Endothelial cell of umbilical vein (primary cell): ENCODE measurements around the gene USF2. TPM values are rescaled to one million over a fixed set of nuclear protein-coding genes. Genes with fewer than 3 reads are reported as not detected.

Experiments
- BruUV-seq: library from RNA; stranded (reverse); fragments of 400-500 nt; replicated peaks from 2 replicates; lab custom pipeline; 2021; lab: Mats Ljungman, UMichigan
- CTCF ChIA-PET: fragments of 300-600, 350-600 bp; sonication (Branson Sonifier 250); formaldehyde crosslinking; loops from one replicate; lab custom pipeline; 2021; ENCODE audit warnings: antibody characterized with exemption, inconsistent platforms; lab: Charles Lee
- POLR2A ChIA-PET: fragments of 300-600, 350-600 bp; sonication (Branson Sonifier 250); formaldehyde crosslinking; loops from one replicate; lab custom pipeline; 2021; ENCODE audit warnings: antibody characterized with exemption, inconsistent platforms; lab: Charles Lee
- DNase-seq: peaks from one replicate; pipeline ENCODE4 v3.0.0-alpha.2; 2011; ENCODE audit warnings: low read depth, low spot score
- FAIRE-seq: peaks from 2 replicates; lab custom pipeline; 2011; peaks lifted over from hg19 to GRCh38; lab: Jason Lieb, UNC
- H2AFZ ChIP-seq: 2 replicates; pipeline ENCODE4 v1.6.0; 2012; ENCODE audit warnings: low read depth, low read length, control low read depth, inconsistent platforms
- H3K27ac ChIP-seq: 2 replicates; pipeline ENCODE4 v1.5.1; 2011; ENCODE audit warnings: low read depth, mild to moderate bottlenecking, control low read depth, low read length, moderate library complexity; ENCODE audit not compliant: insufficient read depth
- H3K27me3 ChIP-seq, 2 experiments: 2 replicates each; pipeline versions ENCODE4 v1.6.0 to v1.6.1; 2011; ENCODE audit warnings: low read length in 2 of 2, mixed read lengths in 1 of 2; ENCODE audit not compliant: control insufficient read depth in 2 of 2, insufficient read depth in 2 of 2
- H3K36me3 ChIP-seq, 2 experiments: 2 replicates in 1 of 2; 3 replicates in 1 of 2; pipeline ENCODE4 v1.5.1; 2011; ENCODE audit warnings: low read length in 2 of 2, mild to moderate bottlenecking in 1 of 2, moderate library complexity in 1 of 2; ENCODE audit not compliant: control insufficient read depth in 2 of 2, insufficient read depth in 2 of 2; ENCODE audit errors: extremely low read depth in 1 of 2
- H3K4me1 ChIP-seq: 3 replicates; pipeline ENCODE4 v1.5.1; 2011; ENCODE audit warnings: mild to moderate bottlenecking, low read length; ENCODE audit not compliant: control insufficient read depth, insufficient read depth; ENCODE audit errors: extremely low read depth
- H3K4me2 ChIP-seq: 2 replicates; pipeline ENCODE4 v1.6.1; 2011; ENCODE audit warnings: low read length, control low read depth, mixed read lengths; ENCODE audit not compliant: insufficient read depth
- H3K4me3 ChIP-seq, 3 experiments: fragments of 200-600 bp in 1 of 3; sonication (generic), shearing (Covaris generic) in 1 of 3; replicated peaks in 1 of 3; 2 replicates each; pipeline ENCODE4 v1.5.1; 2011 to 2016; ENCODE audit warnings: control low read depth in 3 of 3, low read length in 3 of 3, mild to moderate bottlenecking in 2 of 3, inconsistent platforms in 1 of 3, low read depth in 1 of 3, moderate library complexity in 1 of 3; ENCODE audit not compliant: insufficient read depth in 1 of 3
- H3K79me2 ChIP-seq: 2 replicates; pipeline ENCODE4 v1.6.0; 2012; ENCODE audit warnings: low read length, inconsistent platforms; ENCODE audit not compliant: control insufficient read depth, insufficient read depth
- H3K9ac ChIP-seq: replicated peaks from 2 replicates; pipeline ENCODE3; 2011; ENCODE audit warnings: low read length, control low read depth; ENCODE audit not compliant: insufficient read depth; ENCODE audit errors: extremely low read depth
- H3K9me1 ChIP-seq: replicated peaks from 3 replicates; pipeline ENCODE4 v1.6.0; 2011; ENCODE audit warnings: mild to moderate bottlenecking, low read length; ENCODE audit not compliant: control insufficient read depth, insufficient read depth; ENCODE audit errors: extremely low read depth
- H3K9me3 ChIP-seq: replicated peaks from 2 replicates; pipeline ENCODE4 v1.5.1; 2012; ENCODE audit warnings: low read length, inconsistent platforms; ENCODE audit not compliant: control insufficient read depth, insufficient read depth
- H4K20me1 ChIP-seq: replicated peaks from 2 replicates; pipeline ENCODE3; 2011; ENCODE audit warnings: mild to moderate bottlenecking, low read length; ENCODE audit not compliant: control insufficient read depth, insufficient read depth; ENCODE audit errors: extremely low read depth
- EZH2 ChIP-seq: IDR thresholded peaks from 2 replicates; pipeline ENCODE4 v1.6.1; 2012; ENCODE audit warnings: borderline replicate concordance, low read depth, mild to moderate bottlenecking, moderate library complexity, low read length, inconsistent platforms; ENCODE audit not compliant: severe bottlenecking
- FOS ChIP-seq: IDR thresholded peaks from 2 replicates; pipeline ENCODE4 v1.6.1; 2011; ENCODE audit warnings: mild to moderate bottlenecking, low read length, moderate library complexity, borderline replicate concordance; ENCODE audit not compliant: insufficient read depth
- GATA2 ChIP-seq: IDR thresholded peaks from 2 replicates; pipeline ENCODE4 v1.7.0; 2011; ENCODE audit warnings: low read depth, mild to moderate bottlenecking, moderate library complexity, mixed read lengths, low read length; ENCODE audit not compliant: insufficient read length, insufficient read depth
- JUN ChIP-seq: IDR thresholded peaks from 2 replicates; pipeline ENCODE4 v1.6.1; 2011; ENCODE audit warnings: borderline replicate concordance, low read depth; ENCODE audit not compliant: insufficient read length, insufficient read depth
- MYC ChIP-seq: IDR thresholded peaks from one replicate; pipeline ENCODE4 v1.6.1; 2011; ENCODE audit warnings: mild to moderate bottlenecking, low read depth, low read length
- POLR2A ChIP-seq: IDR thresholded peaks from 2 replicates; pipeline ENCODE4 v1.6.1; 2012; ENCODE audit warnings: low read depth, mild to moderate bottlenecking, control low read depth, low read length
- POLR2AphosphoS5 ChIP-seq: IDR thresholded peaks from 2 replicates; pipeline ENCODE4 v1.6.1; 2012; ENCODE audit warnings: low read depth, mild to moderate bottlenecking, control low read depth, low read length, moderate library complexity; ENCODE audit not compliant: insufficient read depth
- dilution Hi-C: fragments of 300-500 bp; cut with MboI; formaldehyde crosslinking; loops from one replicate; pipeline ENCODE4 v1.15.0; 2019; ENCODE audit warnings: low sequenced_read_pairs; ENCODE audit not compliant: extremely low pct_ligation_motif_present
- intact Hi-C: fragments of 100-400 bp; cut with micrococcal nuclease; formaldehyde crosslinking; loops from one replicate; pipeline ENCODE4 v1.10.0; 2022
- polyA plus RNA-seq, 4 experiments: library from polyadenylated mRNA; depleted of rRNA in 3 of 4; stranded (reverse) in 3 of 4; unstranded in 1 of 4; fragments of >200 nt; gene quantifications; 2 replicates each; pipeline versions ENCODE4 v1.2.1 to v1.2.3, GENCODE V29; 2011 to 2012; ENCODE audit warnings: missing spikeins in 1 of 4
- total RNA-seq: library from RNA; stranded (reverse); gene quantifications from 2 replicates; pipeline ENCODE4 v1.2.3, GENCODE V29; 2021
- TF ChIP-seq, protein P1 (sequence below): IDR thresholded peaks from 2 replicates; pipeline ENCODE4 v1.6.1; 2011; ENCODE audit not compliant: insufficient read depth, insufficient read length
- TF ChIP-seq, protein P2 (sequence below), 2 donors: IDR thresholded peaks; 1 replicate in 1 of 2; 2 replicates in 1 of 2; pipeline ENCODE4 v1.5.1; 2011; ENCODE audit warnings: low read length in 2 of 2, mild to moderate bottlenecking in 2 of 2, moderate library complexity in 2 of 2, control low read depth in 1 of 2, inconsistent platforms in 1 of 2, low read depth in 1 of 2; ENCODE audit not compliant: insufficient read depth in 1 of 2; ENCODE audit errors: extremely low read depth in 1 of 2

USF2 gene
- total and polyA plus RNA-seq, 2 donors (not counting 3 experiments of a cell fraction or from before 2014, with no cell fraction given): 75.0 to 76.8 TPM

DNA sequence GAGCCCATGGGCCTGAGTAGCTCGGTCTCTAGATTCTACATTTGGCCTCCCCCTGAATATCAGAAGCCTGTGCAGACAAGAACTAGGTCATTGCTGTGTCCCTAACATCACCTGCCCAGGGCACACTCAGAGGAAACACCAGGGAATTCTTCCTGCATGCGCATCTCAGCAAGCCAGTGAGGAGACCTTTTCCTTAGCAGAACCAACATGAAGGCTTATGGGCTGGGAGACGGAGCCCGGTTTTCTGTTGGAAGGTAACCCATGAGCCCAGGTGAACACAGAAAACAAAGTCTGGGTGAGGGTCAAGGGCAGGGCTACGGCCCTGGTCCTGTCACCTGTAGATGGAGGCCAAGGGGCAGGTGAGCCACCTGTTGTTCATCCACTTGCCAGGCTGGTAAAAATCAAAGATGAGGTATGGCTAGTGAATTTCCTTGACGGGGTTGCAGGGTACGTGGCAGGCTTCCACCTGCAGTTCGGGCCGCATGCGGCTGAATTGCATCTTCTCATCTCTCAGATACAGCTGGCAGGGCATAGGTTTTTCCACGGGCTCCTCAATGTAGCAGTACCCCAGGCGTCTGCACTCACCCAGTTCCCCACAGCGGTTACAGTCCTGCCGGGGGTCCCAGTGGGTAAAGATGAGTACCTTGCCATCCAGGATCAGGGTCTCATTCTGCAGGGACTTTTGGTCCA lies 36.7 kb upstream of the USF2 start:
- CTCF ChIA-PET: interaction anchor here (0.7 kb wide), 1 partner anchor 31 kb away, joined by 3 read pairs; no protein-coding TSS in a partner anchor

More for the DNA sequence above, 36.7 kb upstream of the USF2 start:
- DNase-seq (no peak), FAIRE-seq (no peak)
- Histone ChIP-seq H3K4me1 (no peaks in the 10 kb centered on the region), H3K36me3 (no peaks in the 10 kb centered on the region), H2AFZ (no peak overlapping the region), H3K79me2 (no peaks in the 10 kb centered on the region), H3K27me3 (no peaks in the 10 kb centered on the region), H3K9me1 (no peaks in the 10 kb centered on the region), H3K4me2 (no peak overlapping the region), H3K9me3 (no peaks in the 10 kb centered on the region), H3K4me3 (no peak overlapping the region), H3K9ac (no peak overlapping the region), H4K20me1 (no peaks in the 10 kb centered on the region), H3K27ac (no peak overlapping the region)
- BruUV-seq: no TSS peak
- intact Hi-C loops: no loop called here
- no peak for TF ChIP-seq EZH2
- TF ChIP-seq JUN: no peak
- TF ChIP-seq, protein P1, sequence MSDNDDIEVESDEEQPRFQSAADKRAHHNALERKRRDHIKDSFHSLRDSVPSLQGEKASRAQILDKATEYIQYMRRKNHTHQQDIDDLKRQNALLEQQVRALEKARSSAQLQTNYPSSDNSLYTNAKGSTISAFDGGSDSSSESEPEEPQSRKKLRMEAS: no peak
- TF ChIP-seq MYC: no peak
- TF ChIP-seq GATA2: no peak
- TF ChIP-seq, protein P2, sequence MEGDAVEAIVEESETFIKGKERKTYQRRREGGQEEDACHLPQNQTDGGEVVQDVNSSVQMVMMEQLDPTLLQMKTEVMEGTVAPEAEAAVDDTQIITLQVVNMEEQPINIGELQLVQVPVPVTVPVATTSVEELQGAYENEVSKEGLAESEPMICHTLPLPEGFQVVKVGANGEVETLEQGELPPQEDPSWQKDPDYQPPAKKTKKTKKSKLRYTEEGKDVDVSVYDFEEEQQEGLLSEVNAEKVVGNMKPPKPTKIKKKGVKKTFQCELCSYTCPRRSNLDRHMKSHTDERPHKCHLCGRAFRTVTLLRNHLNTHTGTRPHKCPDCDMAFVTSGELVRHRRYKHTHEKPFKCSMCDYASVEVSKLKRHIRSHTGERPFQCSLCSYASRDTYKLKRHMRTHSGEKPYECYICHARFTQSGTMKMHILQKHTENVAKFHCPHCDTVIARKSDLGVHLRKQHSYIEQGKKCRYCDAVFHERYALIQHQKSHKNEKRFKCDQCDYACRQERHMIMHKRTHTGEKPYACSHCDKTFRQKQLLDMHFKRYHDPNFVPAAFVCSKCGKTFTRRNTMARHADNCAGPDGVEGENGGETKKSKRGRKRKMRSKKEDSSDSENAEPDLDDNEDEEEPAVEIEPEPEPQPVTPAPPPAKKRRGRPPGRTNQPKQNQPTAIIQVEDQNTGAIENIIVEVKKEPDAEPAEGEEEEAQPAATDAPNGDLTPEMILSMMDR (IDR thresholded peaks at IDR 0.05; ENCODE audit: extremely low read depth in 1 of 2, insufficient read depth in 1 of 2, low read depth in 1 of 2, low read length in 2 of 2): no peak
- TF ChIP-seq FOS: no peak
- TF ChIP-seq POLR2AphosphoS5: no peak
- no peak for TF ChIP-seq POLR2A
- POLR2A ChIA-PET: no interaction called here
- dilution Hi-C loops: no loop called here
